PC-9 (cell line): Measurements from ENCODE around the gene ATP11A.

ENCODE experiments used
- EZH2 ChIP-seq: fragments of 200-600 bp; sonication (generic); IDR thresholded peaks from 2 replicates; pipeline ENCODE4 v1.8.0; 2017; ENCODE audit warnings: antibody characterized with exemption, low read depth
- TF ChIP-seq, protein P1 (sequence below): fragments of 200-600 bp; sonication (generic); conservative IDR thresholded peaks from 2 replicates; pipeline ENCODE4 v1.6.1; 2017; ENCODE audit warnings: mixed run types, antibody characterized with exemption, mild to moderate bottlenecking, moderate library complexity

- TF ChIP-seq, protein P1, sequence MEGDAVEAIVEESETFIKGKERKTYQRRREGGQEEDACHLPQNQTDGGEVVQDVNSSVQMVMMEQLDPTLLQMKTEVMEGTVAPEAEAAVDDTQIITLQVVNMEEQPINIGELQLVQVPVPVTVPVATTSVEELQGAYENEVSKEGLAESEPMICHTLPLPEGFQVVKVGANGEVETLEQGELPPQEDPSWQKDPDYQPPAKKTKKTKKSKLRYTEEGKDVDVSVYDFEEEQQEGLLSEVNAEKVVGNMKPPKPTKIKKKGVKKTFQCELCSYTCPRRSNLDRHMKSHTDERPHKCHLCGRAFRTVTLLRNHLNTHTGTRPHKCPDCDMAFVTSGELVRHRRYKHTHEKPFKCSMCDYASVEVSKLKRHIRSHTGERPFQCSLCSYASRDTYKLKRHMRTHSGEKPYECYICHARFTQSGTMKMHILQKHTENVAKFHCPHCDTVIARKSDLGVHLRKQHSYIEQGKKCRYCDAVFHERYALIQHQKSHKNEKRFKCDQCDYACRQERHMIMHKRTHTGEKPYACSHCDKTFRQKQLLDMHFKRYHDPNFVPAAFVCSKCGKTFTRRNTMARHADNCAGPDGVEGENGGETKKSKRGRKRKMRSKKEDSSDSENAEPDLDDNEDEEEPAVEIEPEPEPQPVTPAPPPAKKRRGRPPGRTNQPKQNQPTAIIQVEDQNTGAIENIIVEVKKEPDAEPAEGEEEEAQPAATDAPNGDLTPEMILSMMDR, result no peak
- TF ChIP-seq EZH2, result no peak
Observed at GRCh38 chr13:112746044-112746443, 56.2 kb downstream of the ATP11A start.
